GM23248 (cell line): ENCODE measurements around the gene POLR3H. TPM values are rescaled to one million over a fixed set of nuclear protein-coding genes. Genes with fewer than 3 reads are reported as not detected.

Experiments used
- DNase-seq: peaks from one replicate; pipeline ENCODE4 v3.0.0-alpha.2; 2015
- H2AFZ ChIP-seq: fragments of 200-600 bp; sonication (generic); 2 replicates; pipeline ENCODE4 v1.6.1; 2016; ENCODE audit warnings: antibody characterized with exemption
- H3F3A ChIP-seq: fragments of 200-600 bp; sonication (generic); 2 replicates; pipeline ENCODE4 v1.6.1; 2016; ENCODE audit warnings: mild to moderate bottlenecking, antibody characterized with exemption, mixed run types; ENCODE audit not compliant: insufficient read depth
- H3K27ac ChIP-seq: fragments of 200-600 bp; sonication (generic); 2 replicates; pipeline ENCODE4 v1.5.1; 2016; ENCODE audit warnings: mild to moderate bottlenecking
- H3K27me3 ChIP-seq: fragments of 200-600 bp; sonication (generic); replicated peaks from 2 replicates; pipeline ENCODE4 v1.6.1; 2016; ENCODE audit warnings: mild to moderate bottlenecking; ENCODE audit not compliant: insufficient read depth
- H3K36me3 ChIP-seq: fragments of 200-600 bp; sonication (generic); 2 replicates; pipeline ENCODE4 v1.6.1; 2016; ENCODE audit warnings: low read depth, mild to moderate bottlenecking
- H3K4me1 ChIP-seq: fragments of 200-600 bp; sonication (generic); 2 replicates; pipeline ENCODE4 v1.6.1; 2016; ENCODE audit warnings: mild to moderate bottlenecking; ENCODE audit not compliant: insufficient read depth
- H3K4me2 ChIP-seq: fragments of 200-600 bp; sonication (generic); one replicate; pipeline ENCODE4 v1.6.1; 2016; ENCODE audit warnings: mild to moderate bottlenecking; ENCODE audit not compliant: unreplicated experiment
- H3K4me3 ChIP-seq: fragments of 200-600 bp; sonication (generic); 2 replicates; pipeline ENCODE4 v1.5.1; 2016; ENCODE audit warnings: mild to moderate bottlenecking
- H3K79me2 ChIP-seq: fragments of 200-600 bp; sonication (generic); 2 replicates; pipeline ENCODE4 v1.6.1; 2016; ENCODE audit warnings: mild to moderate bottlenecking; ENCODE audit not compliant: insufficient read depth
- H3K9ac ChIP-seq: fragments of 200-600 bp; sonication (generic); 2 replicates; pipeline ENCODE4 v1.6.1; 2016; ENCODE audit warnings: mild to moderate bottlenecking
- H3K9me2 ChIP-seq: fragments of 200-600 bp; sonication (generic); 2 replicates; pipeline ENCODE4 v1.6.1; 2016; ENCODE audit warnings: mixed run types, mild to moderate bottlenecking, moderate library complexity; ENCODE audit not compliant: insufficient read depth
- H3K9me3 ChIP-seq: fragments of 200-600 bp; sonication (generic); one replicate; pipeline ENCODE4 v1.6.1; 2017; ENCODE audit warnings: low read depth
- H4K20me1 ChIP-seq: fragments of 200-600 bp; sonication (generic); 2 replicates; pipeline ENCODE4 v1.6.0; 2016; ENCODE audit not compliant: insufficient read depth
- EZH2 ChIP-seq: fragments of 200-600 bp; sonication (generic); IDR thresholded peaks from 2 replicates; pipeline ENCODE4 v1.6.1; 2018; ENCODE audit warnings: antibody characterized with exemption, mild to moderate bottlenecking; ENCODE audit not compliant: insufficient read depth, poor library complexity, severe bottlenecking
- EZH2phosphoT487 ChIP-seq: fragments of 200-600 bp; sonication (generic); IDR thresholded peaks from 2 replicates; pipeline ENCODE4 v1.6.1; 2018; ENCODE audit warnings: antibody characterized with exemption, moderate library complexity, mild to moderate bottlenecking, low read depth; ENCODE audit not compliant: insufficient read depth
- WGBS, 2 experiments: methylation state at CpG; one replicate each; pipeline ENCODE4 v1.1.6; 2015 to 2017; ENCODE audit warnings: low lambda C conversion rate in 2 of 2, low coverage in 1 of 2; ENCODE audit errors: missing lambda C conversion rate in 2 of 2; 5-methylcytosine and 5-hydroxymethylcytosine counted together
- in situ Hi-C: fragments of 300-500 bp; cut with MboI; formaldehyde crosslinking; loops from 2 replicates; pipeline ENCODE4 v1.15.0; 2020
- polyA plus RNA-seq: library from polyadenylated mRNA; unstranded; fragments of >200 nt; fragmentation: Nextera tagmentation; extraction: Ambion mirVana; gene quantifications from 2 replicates; pipeline ENCODE4 v1.2.1, GENCODE V29; 2016
- total RNA-seq: library from RNA; depleted of rRNA; stranded (reverse); fragments of >200 nt; shearing (Covaris generic); gene quantifications from 2 replicates; pipeline ENCODE4 v1.2.3, GENCODE V29; 2014

POLR3H gene
- total and polyA plus RNA-seq, 2 experiments from 2014 or later = 21.2 to 49.6 TPM

GRCh38 chr22:41570221-41570620 lies 26.0 kb upstream of the POLR3H start:
- H3K9me3 ChIP-seq = no peaks in the 10 kb centered on the region
- H3K9ac ChIP-seq = no peak overlapping the region
- no peaks in the 10 kb centered on the region for H4K20me1 ChIP-seq
- no peak overlapping the region for H3K4me3 ChIP-seq
- no peak overlapping the region for H2AFZ ChIP-seq
- 0 out of 2 replicates have a peak, but pooled peaks cover 3% of the 10 kb centered on the region for H3K4me1 ChIP-seq
- H3K27ac ChIP-seq = no peak overlapping the region
- DNase-seq = no peak
- no peak for TF ChIP-seq EZH2phosphoT487
- TF ChIP-seq EZH2 = no peak
- no peaks in the 10 kb centered on the region for H3K27me3 ChIP-seq
- in situ Hi-C loops = no loop called here
- H3K9me2 ChIP-seq = no peaks in the 10 kb centered on the region
- H3K79me2 ChIP-seq = no peaks in the 10 kb centered on the region
- no peak overlapping the region for H3K4me2 ChIP-seq
- H3F3A ChIP-seq = peaks cover 2% of the 10 kb centered on the region; the same call in 1 of the 2 replicates
- no peaks in the 10 kb centered on the region for H3K36me3 ChIP-seq
- WGBS, 2 experiments = 67 to 68% methylated on average over 3 of the region's 3 CpGs

- no peaks in the 10 kb centered on the region for H3K36me3 ChIP-seq
- DNase-seq = no peak
- no peak overlapping the region for H3K4me3 ChIP-seq
- H3F3A ChIP-seq = peaks cover 9% of the 10 kb centered on the region
- no peaks in the 10 kb centered on the region for H3K27me3 ChIP-seq
- in situ Hi-C loops = no loop called here
- no peak overlapping the region for H3K27ac ChIP-seq
- H3K79me2 ChIP-seq = no peaks in the 10 kb centered on the region
- no peaks in the 10 kb centered on the region for H3K9me3 ChIP-seq
- H3K9me2 ChIP-seq = no peaks in the 10 kb centered on the region
- H3K9ac ChIP-seq = no peak overlapping the region
- no peak overlapping the region for H3K4me2 ChIP-seq
- 77 to 78% methylated on average over 7 of the region's 7 CpGs for WGBS, 2 experiments
- no peaks in the 10 kb centered on the region for H4K20me1 ChIP-seq
- TF ChIP-seq EZH2phosphoT487 (no peak), EZH2 (no peak)
- peaks cover 6% of the 10 kb centered on the region; the same call in 1 of the 2 replicates for H3K4me1 ChIP-seq
- no peak overlapping the region for H2AFZ ChIP-seq
These were observed 24.5 kb upstream of the POLR3H start for GRCh38 chr22:41568811-41569210.

GRCh38 chr22:41567512-41567768 lies 23.2 kb upstream of the POLR3H start:
- no peak overlapping the region for H3K27ac ChIP-seq
- in situ Hi-C loops = no loop called here
- H3K9me3 ChIP-seq = no peaks in the 10 kb centered on the region
- no peaks in the 10 kb centered on the region for H3K9me2 ChIP-seq
- no peaks in the 10 kb centered on the region for H4K20me1 ChIP-seq
- H3K9ac ChIP-seq = no peak overlapping the region
- H3F3A ChIP-seq = peaks cover 9% of the 10 kb centered on the region
- H3K27me3 ChIP-seq = no peaks in the 10 kb centered on the region
- H3K4me1 ChIP-seq = peaks cover 17% of the 10 kb centered on the region
- no peak overlapping the region for H3K4me3 ChIP-seq
- H2AFZ ChIP-seq = no peak overlapping the region
- no peaks in the 10 kb centered on the region for H3K36me3 ChIP-seq
- no peak for DNase-seq
- 77 to 83% methylated on average over 3 of the region's 3 CpGs for WGBS, 2 experiments
- no peaks in the 10 kb centered on the region for H3K79me2 ChIP-seq
- TF ChIP-seq EZH2 (no peak), EZH2phosphoT487 (no peak)
- no peak overlapping the region for H3K4me2 ChIP-seq

GRCh38 chr22:41565403-41566054 lies 21.3 kb upstream of the POLR3H start:
- Histone ChIP-seq H3K4me2 (no peak overlapping the region), H3K27ac (peak overlapping the region; percentile 60)

More at GRCh38 chr22:41565403-41566054, 21.3 kb upstream of the POLR3H start:
- Histone ChIP-seq H3K27me3 (no peaks in the 10 kb centered on the region), H3K4me3 (no peak overlapping the region), H3K9ac (0 out of 2 replicates have a peak overlapping the region, but pooled peaks have one; percentile 34), H3K9me3 (no peaks in the 10 kb centered on the region), H3K9me2 (no peaks in the 10 kb centered on the region), H3K79me2 (no peaks in the 10 kb centered on the region), H3K4me1 (peaks cover 21% of the 10 kb centered on the region), H3K36me3 (no peaks in the 10 kb centered on the region), H2AFZ (no peak overlapping the region), H4K20me1 (no peaks in the 10 kb centered on the region), H3F3A (peaks cover 9% of the 10 kb centered on the region)
- WGBS, 2 experiments = 35 to 45% methylated on average over 8 of the region's 8 CpGs
- in situ Hi-C loops = no loop called here
- TF ChIP-seq EZH2phosphoT487 (no peak), EZH2 (no peak)
- DNase-seq = peak; percentile 87
